HG02678 (cell line): ENCODE results near the gene IFNA1.
"Not testable (repeated sequence)": the region's sequence is repeated elsewhere in the genome, so short reads cannot be mapped to it uniquely, and the experiment has no call there.

Experiments used
- ATAC-seq: cut with Tn5 transposase; IDR thresholded peaks from one replicate; pipeline ENCODE4 v1.9.1; 2021; ENCODE audit warnings: mild to moderate bottlenecking, moderate library complexity; ENCODE audit not compliant: unreplicated experiment

The IFNA1 gene

GRCh38 chr9:21443849-21444625, 3.8 kb downstream of the IFNA1 start:
- ATAC-seq, result peak; percentile 82

- ATAC-seq, result not testable (repeated sequence)
Observed at GRCh38 chr9:21449312-21449711, 9.1 kb downstream of the IFNA1 start.

- no peak for ATAC-seq
Observed at GRCh38 chr9:21450733-21451394, 10.6 kb downstream of the IFNA1 start.

- ATAC-seq, result no peak
Observed at GRCh38 chr9:21452681-21453080, 12.4 kb downstream of the IFNA1 start.

- no peak for ATAC-seq
Observed at GRCh38 chr9:21454149-21454548, 13.9 kb downstream of the IFNA1 start.

GRCh38 chr9:21455320-21455719, 15.1 kb downstream of the IFNA1 start:
- ATAC-seq, result peak; percentile 74

GRCh38 chr9:21461377-21461776, 21.1 kb downstream of the IFNA1 start:
- no peak for ATAC-seq

GRCh38 chr9:21465138-21465537, 24.9 kb downstream of the IFNA1 start:
- ATAC-seq, result no peak

- peak; percentile 55 for ATAC-seq
Observed at GRCh38 chr9:21465859-21466518, 25.8 kb downstream of the IFNA1 start.

GRCh38 chr9:21470126-21470525, 29.9 kb downstream of the IFNA1 start:
- ATAC-seq, result no peak

GRCh38 chr9:21473236-21473635, 33.0 kb downstream of the IFNA1 start:
- no peak for ATAC-seq

- ATAC-seq, result no peak
Observed at GRCh38 chr9:21477466-21477865, 37.2 kb downstream of the IFNA1 start.

GRCh38 chr9:21479152-21479702, 39.0 kb downstream of the IFNA1 start:
- no peak for ATAC-seq

GRCh38 chr9:21481470-21482056, 41.3 kb downstream of the IFNA1 start:
- ATAC-seq, result no peak

GRCh38 chr9:21482213-21482612, 42.0 kb downstream of the IFNA1 start, which contains the start of gene IFNE:
Gene IFNE (minus strand): TSS chr9:21482313. CDS start chr9:21481694, 619 bp downstream.
- no peak for ATAC-seq
